DND-41 (cell line): ENCODE data around the gene HPS1.
"Not testable (repeated sequence)": the region's sequence is repeated elsewhere in the genome, so short reads cannot be mapped to it uniquely, and the experiment has no call there.

Source experiments
- EZH2 ChIP-seq: IDR thresholded peaks from 3 replicates; pipeline ENCODE4 v1.6.1; 2012; ENCODE audit warnings: borderline replicate concordance, low read depth, mild to moderate bottlenecking, moderate library complexity, low read length, inconsistent platforms; ENCODE audit not compliant: severe bottlenecking
- TF ChIP-seq, protein P1 (sequence below): IDR thresholded peaks from 2 replicates; pipeline ENCODE4 v1.5.1; 2012; ENCODE audit warnings: borderline replicate concordance, low read length, moderate library complexity, mild to moderate bottlenecking; ENCODE audit not compliant: poor library complexity, severe bottlenecking; ENCODE audit errors: extremely low read depth

DNA sequence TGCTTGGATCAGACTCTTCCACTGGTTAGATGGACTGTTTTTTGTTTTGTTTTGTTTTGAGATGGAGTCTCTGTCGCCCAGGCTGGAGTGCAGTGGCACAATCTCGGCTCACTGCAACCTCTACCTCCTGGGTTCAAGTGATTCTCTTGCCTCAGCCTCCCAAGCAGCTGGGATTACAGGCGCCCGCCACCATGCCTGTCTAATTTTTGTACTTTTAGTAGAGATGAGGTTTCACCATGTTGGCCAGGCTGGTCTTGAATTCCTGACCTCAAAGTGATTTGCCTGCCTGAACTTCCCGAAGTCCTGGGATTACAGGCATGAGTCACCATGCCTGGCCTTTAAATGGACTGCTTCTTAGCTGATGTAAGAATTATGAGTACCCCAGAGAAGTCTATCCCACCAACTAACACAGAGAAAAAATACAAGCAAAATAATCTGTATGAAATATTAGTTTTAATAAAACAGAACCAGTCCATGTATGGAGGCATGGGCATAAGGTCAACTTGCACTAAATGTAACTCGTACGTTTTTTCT is 63.5 kb downstream of the HPS1 start:
- TF ChIP-seq, protein P1, sequence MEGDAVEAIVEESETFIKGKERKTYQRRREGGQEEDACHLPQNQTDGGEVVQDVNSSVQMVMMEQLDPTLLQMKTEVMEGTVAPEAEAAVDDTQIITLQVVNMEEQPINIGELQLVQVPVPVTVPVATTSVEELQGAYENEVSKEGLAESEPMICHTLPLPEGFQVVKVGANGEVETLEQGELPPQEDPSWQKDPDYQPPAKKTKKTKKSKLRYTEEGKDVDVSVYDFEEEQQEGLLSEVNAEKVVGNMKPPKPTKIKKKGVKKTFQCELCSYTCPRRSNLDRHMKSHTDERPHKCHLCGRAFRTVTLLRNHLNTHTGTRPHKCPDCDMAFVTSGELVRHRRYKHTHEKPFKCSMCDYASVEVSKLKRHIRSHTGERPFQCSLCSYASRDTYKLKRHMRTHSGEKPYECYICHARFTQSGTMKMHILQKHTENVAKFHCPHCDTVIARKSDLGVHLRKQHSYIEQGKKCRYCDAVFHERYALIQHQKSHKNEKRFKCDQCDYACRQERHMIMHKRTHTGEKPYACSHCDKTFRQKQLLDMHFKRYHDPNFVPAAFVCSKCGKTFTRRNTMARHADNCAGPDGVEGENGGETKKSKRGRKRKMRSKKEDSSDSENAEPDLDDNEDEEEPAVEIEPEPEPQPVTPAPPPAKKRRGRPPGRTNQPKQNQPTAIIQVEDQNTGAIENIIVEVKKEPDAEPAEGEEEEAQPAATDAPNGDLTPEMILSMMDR, result not testable (repeated sequence)
- not testable (repeated sequence) for TF ChIP-seq EZH2
